ENCODE data around the gene HS6ST3.

HS6ST3 gene

GRCh38 chr13:96199315-96199714 lies 109.4 kb downstream of the HS6ST3 start:
- DNase-seq (ENCODE audit: low read depth in 2 of 2) = no peak

DNA sequence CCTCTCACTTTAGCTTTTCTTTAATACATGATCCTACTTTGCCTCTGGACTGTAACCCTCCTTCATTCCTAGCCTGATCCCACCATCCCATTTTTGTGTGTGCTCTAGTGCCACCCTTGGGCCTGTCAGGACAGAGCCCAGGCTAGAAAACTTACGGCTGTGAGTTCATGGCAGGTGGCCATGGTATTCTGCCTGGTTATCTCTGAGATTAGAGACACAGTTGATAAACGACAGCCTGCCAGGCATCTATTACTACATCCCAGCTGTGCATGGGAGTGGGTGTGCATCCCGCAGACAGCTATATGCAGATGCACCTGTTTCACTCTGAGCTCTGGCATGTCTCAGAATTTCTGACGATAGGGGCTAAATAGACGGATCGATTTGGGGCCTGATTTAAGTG lies 110.9 kb downstream of the HS6ST3 start:
- DNase-seq (ENCODE audit: low read depth in 2 of 2) = no peak

DNA sequence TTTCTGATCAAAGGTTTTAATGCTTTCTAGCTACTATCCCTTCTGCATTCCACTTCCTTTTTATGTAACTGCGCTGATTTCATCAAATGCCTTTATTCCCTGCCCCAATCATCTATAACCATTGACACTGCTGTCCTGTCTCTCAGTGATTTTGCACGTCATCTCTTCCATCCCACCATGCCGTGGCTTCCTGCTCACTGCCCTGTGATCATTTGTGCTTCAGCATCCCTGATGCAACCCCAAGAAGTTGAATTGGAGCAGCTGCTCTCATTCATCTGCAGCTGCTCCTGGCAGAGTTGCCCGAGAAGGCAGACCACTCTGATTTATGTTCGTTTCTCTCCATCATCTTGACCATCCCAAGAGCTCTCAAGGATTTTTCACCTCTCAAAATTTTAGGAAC lies 112.4 kb downstream of the HS6ST3 start:
- DNase-seq (ENCODE audit: low read depth in 2 of 2) = no peak

GRCh38 chr13:96203471-96203870 lies 113.6 kb downstream of the HS6ST3 start:
- DNase-seq (ENCODE audit: low read depth in 2 of 2) = no peak

- DNase-seq (ENCODE audit: low read depth in 2 of 2) = no peak
Observed at GRCh38 chr13:96214824-96215445, 125.0 kb downstream of the HS6ST3 start.

DNA sequence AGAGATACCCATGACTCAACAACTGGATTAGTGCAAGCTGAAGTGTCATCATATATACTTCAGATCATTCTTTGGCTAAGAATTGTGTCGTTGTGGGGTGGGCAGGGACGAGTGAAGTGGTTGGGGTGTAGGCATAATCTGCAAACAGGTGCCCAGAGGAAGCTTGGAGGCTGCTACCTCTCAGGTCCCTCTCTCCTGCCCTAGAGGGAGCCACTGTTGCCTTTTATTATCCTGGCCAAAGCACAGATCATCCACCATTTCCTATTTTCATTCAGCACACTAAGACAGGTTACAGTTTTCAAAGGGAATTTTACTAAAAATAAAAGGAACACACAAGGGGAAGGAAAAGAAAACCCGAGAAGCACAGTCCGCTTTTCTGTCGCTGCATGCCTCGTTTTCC lies 126.6 kb downstream of the HS6ST3 start:
- no peak for DNase-seq (ENCODE audit: low read depth in 2 of 2)

- DNase-seq (ENCODE audit: low read depth in 2 of 2) = no peak
Observed at GRCh38 chr13:96218475-96218874, 128.6 kb downstream of the HS6ST3 start.

DNA sequence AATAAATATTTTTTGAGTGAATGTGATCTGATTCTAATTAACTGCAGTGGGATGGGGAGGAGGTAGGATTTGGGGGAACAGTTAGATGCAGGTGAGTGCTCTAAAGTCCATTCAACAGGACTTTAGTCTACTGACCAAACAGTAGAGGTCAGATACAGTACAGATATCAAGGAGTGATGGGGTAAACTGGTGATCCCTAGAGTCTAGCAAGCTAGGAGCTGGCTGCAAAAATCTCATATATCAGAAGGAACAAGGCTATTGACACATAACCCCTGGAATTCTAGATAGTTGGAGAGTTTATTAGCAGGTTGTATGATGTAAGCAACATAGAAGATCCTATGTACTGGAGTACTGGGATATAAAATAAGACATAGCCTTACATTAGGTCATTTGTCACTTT lies 131.6 kb downstream of the HS6ST3 start:
- no peak for DNase-seq (ENCODE audit: low read depth in 2 of 2)

GRCh38 chr13:96223231-96223630 lies 133.3 kb downstream of the HS6ST3 start:
- no peak for DNase-seq (ENCODE audit: low read depth in 2 of 2)

GRCh38 chr13:96229356-96229755 lies 139.4 kb downstream of the HS6ST3 start:
- no peak for DNase-seq (ENCODE audit: low read depth in 2 of 2)

GRCh38 chr13:96238241-96238640 lies 148.3 kb downstream of the HS6ST3 start:
- DNase-seq (ENCODE audit: low read depth in 2 of 2) = no peak

- no peak for DNase-seq (ENCODE audit: low read depth in 2 of 2)
Observed at GRCh38 chr13:96238861-96239260, 149.0 kb downstream of the HS6ST3 start.

- DNase-seq (ENCODE audit: low read depth in 2 of 2) = no peak
Observed at GRCh38 chr13:96243376-96243775, 153.5 kb downstream of the HS6ST3 start.

GRCh38 chr13:96248103-96248502 lies 158.2 kb downstream of the HS6ST3 start:
- no peak for DNase-seq (ENCODE audit: low read depth in 2 of 2)

DNA sequence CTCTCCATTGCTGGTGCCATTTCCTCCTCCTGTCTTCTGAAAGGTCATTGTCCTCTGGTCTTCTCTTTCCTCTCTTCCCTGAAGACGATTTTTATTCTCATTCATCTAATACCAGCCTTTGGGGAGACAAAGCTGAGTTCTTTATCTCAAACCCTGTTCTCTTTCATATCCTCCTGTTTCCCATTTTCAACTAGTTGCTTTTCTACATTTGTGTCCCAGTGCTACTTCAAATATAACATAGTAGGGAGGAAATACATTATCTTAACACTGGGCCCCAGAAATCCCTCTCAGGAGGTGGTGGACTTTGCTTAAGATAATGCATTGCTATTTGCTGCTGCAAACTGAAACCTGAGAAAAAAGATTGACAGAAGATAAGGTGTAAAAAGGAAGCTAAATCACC lies 159.1 kb downstream of the HS6ST3 start:
- DNase-seq (ENCODE audit: low read depth in 2 of 2) = no peak

- no peak for DNase-seq (ENCODE audit: low read depth in 2 of 2)
Observed at GRCh38 chr13:96252903-96253302, 163.0 kb downstream of the HS6ST3 start.

- DNase-seq (ENCODE audit: low read depth in 2 of 2) = no peak
Observed at GRCh38 chr13:96273196-96273595, 183.3 kb downstream of the HS6ST3 start.

DNA sequence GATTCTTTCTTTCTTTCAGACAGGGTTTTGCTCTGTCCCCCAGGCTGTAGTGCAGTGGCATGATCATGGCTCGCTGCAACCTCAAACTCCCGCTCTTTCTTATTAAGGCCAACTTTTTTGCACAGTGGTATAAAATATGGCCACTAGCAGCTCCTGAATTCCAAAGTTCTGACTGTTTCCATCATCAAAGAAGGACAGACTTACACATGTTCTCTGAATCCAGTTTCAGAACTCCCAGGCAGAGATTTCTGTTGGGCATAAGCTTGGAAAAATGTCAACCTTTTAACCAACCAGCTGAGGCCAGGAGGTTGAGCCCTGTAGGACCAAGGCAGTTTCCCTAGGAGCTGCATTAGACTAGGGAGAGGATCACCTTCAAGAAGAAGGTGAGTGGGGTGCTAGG lies 184.1 kb downstream of the HS6ST3 start:
- no peak for DNase-seq (ENCODE audit: low read depth in 2 of 2)

GRCh38 chr13:96279904-96280303 lies 190.0 kb downstream of the HS6ST3 start:
- no peak for DNase-seq (ENCODE audit: low read depth in 2 of 2)

- DNase-seq (ENCODE audit: low read depth in 2 of 2) = no peak
Observed at GRCh38 chr13:96284971-96285370, 195.1 kb downstream of the HS6ST3 start.

DNA sequence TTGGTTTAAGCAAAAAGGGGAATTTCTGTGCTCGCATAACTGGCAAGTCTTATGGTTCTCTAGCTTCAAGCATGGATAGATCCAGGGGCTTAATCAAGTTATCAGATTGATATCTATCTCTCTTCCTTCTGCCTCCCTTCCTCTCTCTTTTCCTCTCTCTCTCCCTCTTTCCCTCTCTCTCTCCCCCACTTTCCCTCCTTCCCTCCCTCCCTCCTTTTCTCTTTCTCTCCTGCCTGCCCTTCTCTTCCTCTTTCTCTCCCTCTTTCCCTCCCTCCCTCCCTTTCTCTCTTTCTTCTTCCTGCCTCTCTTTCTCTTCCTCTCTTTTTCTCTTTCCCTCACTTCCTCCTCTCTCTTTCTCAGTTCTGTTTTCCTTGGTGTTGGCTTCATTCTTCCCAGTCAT lies 195.8 kb downstream of the HS6ST3 start:
- no peak for DNase-seq (ENCODE audit: low read depth in 2 of 2)

DNA sequence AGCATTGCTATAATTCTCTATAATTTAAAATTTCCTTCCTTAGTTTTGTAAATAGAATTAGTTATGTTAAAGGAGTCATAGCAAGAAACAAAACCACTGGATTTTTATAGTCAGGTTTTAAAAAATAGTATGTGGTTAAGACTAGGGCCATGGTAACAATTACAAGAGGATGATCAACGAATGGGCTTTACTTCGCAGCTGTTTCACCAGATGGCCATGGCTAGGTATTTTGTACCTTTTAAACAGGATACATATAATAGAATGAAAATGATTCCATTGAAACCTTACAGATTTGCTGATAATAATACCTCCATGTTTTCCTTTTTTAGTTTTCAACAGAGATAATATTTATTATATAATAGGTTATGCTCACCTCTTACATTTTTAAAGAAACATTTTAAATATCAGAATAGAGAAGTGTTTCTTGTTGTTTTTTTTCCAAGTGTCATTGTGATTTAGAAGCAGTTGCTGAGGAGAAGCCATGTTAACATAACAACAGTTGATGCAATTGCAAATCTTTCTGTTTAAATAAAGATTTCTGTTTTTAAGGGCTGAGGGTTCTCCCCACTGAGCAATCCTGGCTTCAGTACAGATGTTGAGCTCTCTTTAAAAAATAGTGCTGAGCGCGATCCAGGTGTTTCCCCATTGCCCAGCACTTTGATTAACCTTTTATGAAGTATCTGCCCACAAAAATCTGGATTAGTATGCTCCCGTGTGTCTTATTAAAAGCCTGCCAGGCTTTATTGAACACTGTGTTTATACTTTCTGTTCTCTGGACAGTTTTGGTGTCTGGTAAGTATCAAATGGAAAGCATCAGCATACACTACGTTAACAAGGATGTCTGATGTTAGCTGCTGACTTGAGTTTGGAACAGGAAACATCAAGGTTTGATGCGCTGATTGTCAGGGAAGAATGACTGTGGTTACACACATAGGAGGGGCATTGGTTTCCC lies 205.3 kb downstream of the HS6ST3 start:
- DNase-seq (ENCODE audit: low read depth in 2 of 2) = no peak

- DNase-seq (ENCODE audit: low read depth in 2 of 2) = no peak
Observed at GRCh38 chr13:96297360-96297759, 207.5 kb downstream of the HS6ST3 start.

Data from stimulated activated CD4-positive, alpha-beta T cell treated with anti-CD3 and anti-CD28 coated beads, Interleukin-4, amount 100 ng/mL, for 48 hours (primary cell).